ENCODE measurements around the gene KIAA0319L.

GRCh38 chr1:35463232-35463631 lies 94.0 kb downstream of the KIAA0319L start:
- TF ChIP-seq CTCF (IDR thresholded peaks at IDR 0.05) (no peak), POLR2A (IDR thresholded peaks at IDR 0.05) (no peak), EP300 (IDR thresholded peaks at IDR 0.05) (no peak)
